DOHH2 (cell line): ENCODE data around the gene UROC1.

Experiments
- EZH2phosphoT487 ChIP-seq: fragments of 200-600 bp; sonication (generic); IDR thresholded peaks from 2 replicates; pipeline ENCODE4 v1.6.1; 2017; ENCODE audit warnings: borderline replicate concordance, mild to moderate bottlenecking, antibody characterized with exemption, low read length, moderate library complexity, mixed read lengths
- TF ChIP-seq, protein P1 (sequence below): fragments of 200-600 bp; sonication (generic); IDR thresholded peaks from one replicate; pipeline ENCODE4 v1.5.1; 2014; ENCODE audit warnings: antibody characterized with exemption, mild to moderate bottlenecking, low read depth, low read length; ENCODE audit not compliant: poor library complexity, severe bottlenecking

GRCh38 chr3:126539558-126540250 lies 22.1 kb upstream of the UROC1 start:
- TF ChIP-seq, protein P1, sequence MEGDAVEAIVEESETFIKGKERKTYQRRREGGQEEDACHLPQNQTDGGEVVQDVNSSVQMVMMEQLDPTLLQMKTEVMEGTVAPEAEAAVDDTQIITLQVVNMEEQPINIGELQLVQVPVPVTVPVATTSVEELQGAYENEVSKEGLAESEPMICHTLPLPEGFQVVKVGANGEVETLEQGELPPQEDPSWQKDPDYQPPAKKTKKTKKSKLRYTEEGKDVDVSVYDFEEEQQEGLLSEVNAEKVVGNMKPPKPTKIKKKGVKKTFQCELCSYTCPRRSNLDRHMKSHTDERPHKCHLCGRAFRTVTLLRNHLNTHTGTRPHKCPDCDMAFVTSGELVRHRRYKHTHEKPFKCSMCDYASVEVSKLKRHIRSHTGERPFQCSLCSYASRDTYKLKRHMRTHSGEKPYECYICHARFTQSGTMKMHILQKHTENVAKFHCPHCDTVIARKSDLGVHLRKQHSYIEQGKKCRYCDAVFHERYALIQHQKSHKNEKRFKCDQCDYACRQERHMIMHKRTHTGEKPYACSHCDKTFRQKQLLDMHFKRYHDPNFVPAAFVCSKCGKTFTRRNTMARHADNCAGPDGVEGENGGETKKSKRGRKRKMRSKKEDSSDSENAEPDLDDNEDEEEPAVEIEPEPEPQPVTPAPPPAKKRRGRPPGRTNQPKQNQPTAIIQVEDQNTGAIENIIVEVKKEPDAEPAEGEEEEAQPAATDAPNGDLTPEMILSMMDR, result no peak
- TF ChIP-seq EZH2phosphoT487, result no peak
